Stimulated activated naive B cell treated with anti-CD40 and anti-IgM and Interleukin-4, amounts not matched to agents 10 μg/mL and 1 μg/mL and 100 μg/mL, for 72 hours (primary cell): ENCODE results near the gene TFAP2A.
A peak's percentile ranks its signal among the peaks of the same experiment; 100 is the strongest.

Source experiments
- ATAC-seq, 2 donors: fragments of 150-1000 bp; cut with Tn5 transposase; replicated peaks; 2 replicates each; pipeline ENCODE4 v1.10.0; 2021; ENCODE audit warnings: moderate library complexity in 1 of 2
- DNase-seq: peaks from one replicate; pipeline ENCODE4 v3.0.0; 2021
- H3K27ac Mint-ChIP-seq: one replicate; pipeline ENCODE4 v1.8.0; 2022; ENCODE audit warnings: mild to moderate bottlenecking, mixed read lengths
- H3K27me3 Mint-ChIP-seq, 2 donors: one replicate each; pipeline ENCODE4 v1.8.0; 2022; ENCODE audit warnings: mixed read lengths in 2 of 2
- H3K36me3 Mint-ChIP-seq, 2 donors: one replicate each; pipeline ENCODE4 v1.8.0; 2022; ENCODE audit warnings: mixed read lengths in 2 of 2, mild to moderate bottlenecking in 1 of 2
- H3K4me1 Mint-ChIP-seq, 2 donors: one replicate each; pipeline ENCODE4 v1.8.0; 2022; ENCODE audit warnings: mixed read lengths in 2 of 2, mild to moderate bottlenecking in 1 of 2
- H3K4me3 Mint-ChIP-seq, 2 donors: one replicate each; pipeline ENCODE4 v1.8.0; 2022; ENCODE audit warnings: mild to moderate bottlenecking in 2 of 2, mixed read lengths in 2 of 2, moderate library complexity in 1 of 2
- H3K9me3 Mint-ChIP-seq, 2 donors: one replicate each; pipeline ENCODE4 v1.8.0; 2022; ENCODE audit warnings: mixed read lengths in 2 of 2, mild to moderate bottlenecking in 1 of 2

Gene TFAP2A

DNA sequence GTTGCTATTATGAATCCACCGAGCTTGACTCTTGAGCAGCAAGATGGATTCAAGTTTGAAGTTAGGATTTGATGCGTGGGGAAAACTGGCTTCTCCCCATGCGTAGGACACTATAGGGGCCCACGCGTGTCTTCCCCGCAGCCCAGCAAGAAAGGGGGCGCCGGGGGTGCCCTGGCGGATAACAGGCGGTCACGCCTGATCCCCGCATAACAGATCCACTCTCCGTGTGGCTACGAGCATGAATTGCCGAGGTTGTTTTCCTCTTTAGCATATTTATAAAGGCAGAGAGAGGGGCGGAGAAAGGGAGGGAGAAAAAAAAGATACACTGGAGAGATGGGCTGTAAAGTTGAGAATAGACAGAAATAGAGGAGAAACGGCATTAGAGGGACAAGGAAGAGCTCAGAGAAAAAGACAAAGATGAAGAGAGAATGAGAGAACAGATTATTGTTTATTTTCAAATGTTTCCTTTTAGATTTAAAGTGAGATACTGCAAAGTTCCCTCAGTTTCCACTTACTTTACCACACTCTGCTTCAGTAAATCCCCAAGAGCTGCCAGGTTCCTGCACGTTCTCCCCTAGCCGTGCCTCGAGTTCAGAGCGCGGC is 32.0 kb downstream of the TFAP2A start:
- no peak overlapping the region for H3K4me3 Mint-ChIP-seq
- peak overlapping the region; percentile 33 for H3K27ac Mint-ChIP-seq
- H3K9me3 Mint-ChIP-seq: peaks cover 0 to 4% of the 10 kb centered on the region in 2 donors
- peaks cover 7 to 18% of the 10 kb centered on the region in 2 donors for H3K4me1 Mint-ChIP-seq
- ATAC-seq (no peak), DNase-seq (no peak)
- peaks cover 60 to 84% of the 10 kb centered on the region in 2 donors for H3K27me3 Mint-ChIP-seq
- peaks cover 3 to 5% of the 10 kb centered on the region in 2 donors for H3K36me3 Mint-ChIP-seq

DNA sequence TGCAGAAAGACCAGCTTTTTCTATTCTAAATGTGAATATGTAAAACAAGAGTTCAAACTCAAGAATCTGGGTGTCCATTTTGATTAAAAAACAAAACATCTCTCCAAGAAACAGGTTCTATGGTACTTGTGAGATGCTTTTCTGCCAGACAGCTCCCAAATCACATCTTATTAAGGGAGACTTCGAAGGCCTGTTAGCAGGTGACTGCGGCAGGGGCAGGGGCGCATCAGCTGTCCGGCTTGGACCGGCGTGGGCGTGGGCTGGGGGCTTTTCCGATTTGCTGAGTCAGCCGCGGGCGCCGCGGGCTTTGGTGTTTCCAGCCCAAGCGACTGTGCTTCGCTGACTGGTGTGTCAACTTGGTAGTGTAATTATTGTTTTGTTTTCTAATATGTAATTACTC is 32.6 kb downstream of the TFAP2A start:
- DNase-seq: no peak
- Mint-ChIP-seq H3K4me1 (peaks cover 7 to 18% of the 10 kb centered on the region in 2 donors), H3K4me3 (no peak overlapping the region), H3K27ac (peak overlapping the region; percentile 70), H3K36me3 (peaks cover 3 to 5% of the 10 kb centered on the region in 2 donors), H3K9me3 (peaks cover 0 to 4% of the 10 kb centered on the region in 2 donors), H3K27me3 (peaks cover 63 to 84% of the 10 kb centered on the region in 2 donors)
- no peak for ATAC-seq

DNA sequence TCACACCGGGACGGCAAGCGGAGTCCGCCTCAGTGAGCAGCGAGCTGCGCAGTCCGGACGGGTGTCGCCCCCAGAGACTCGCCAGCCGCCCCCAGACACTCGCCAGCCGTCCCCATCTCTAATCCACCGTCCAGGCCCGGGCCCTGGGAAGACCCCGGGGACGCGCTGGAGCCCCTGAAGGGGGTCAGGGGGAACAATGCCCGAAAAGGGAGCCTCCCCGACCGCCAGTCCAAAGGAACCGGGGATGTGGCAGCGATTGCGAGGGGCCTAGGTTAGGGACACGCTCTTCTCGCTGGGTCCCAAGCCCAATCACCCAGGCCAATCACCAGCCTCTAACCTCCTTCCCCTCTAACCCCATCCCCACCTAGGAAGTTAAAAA is 33.1 kb downstream of the TFAP2A start:
- DNase-seq (no peak), ATAC-seq (no peak)
- H3K4me1 Mint-ChIP-seq: peaks cover 7 to 18% of the 10 kb centered on the region in 2 donors
- peaks cover 0 to 5% of the 10 kb centered on the region in 2 donors for H3K9me3 Mint-ChIP-seq
- H3K4me3 Mint-ChIP-seq: peak overlapping the region in 1 of 2 donors; percentile 6
- peak overlapping the region; percentile 70 for H3K27ac Mint-ChIP-seq
- peaks cover 3 to 5% of the 10 kb centered on the region in 2 donors for H3K36me3 Mint-ChIP-seq
- H3K27me3 Mint-ChIP-seq: peaks cover 64 to 84% of the 10 kb centered on the region in 2 donors

GRCh38 chr6:10381133-10381829 is 33.6 kb downstream of the TFAP2A start:
- peaks cover 3 to 5% of the 10 kb centered on the region in 2 donors for H3K36me3 Mint-ChIP-seq
- no peak for ATAC-seq
- no peak for DNase-seq
- H3K4me3 Mint-ChIP-seq: peak overlapping the region in 1 of 2 donors; percentile 6
- H3K27me3 Mint-ChIP-seq: peaks cover 59 to 78% of the 10 kb centered on the region in 2 donors
- peak overlapping the region; percentile 25 for H3K27ac Mint-ChIP-seq
- H3K4me1 Mint-ChIP-seq: peaks cover 7 to 18% of the 10 kb centered on the region in 2 donors
- peaks cover 0 to 5% of the 10 kb centered on the region in 2 donors for H3K9me3 Mint-ChIP-seq

GRCh38 chr6:10375391-10375969 is 39.4 kb downstream of the TFAP2A start:
- H3K27me3 Mint-ChIP-seq: peaks cover 17 to 29% of the 10 kb centered on the region in 2 donors
- DNase-seq (no peak), ATAC-seq (no peak)
- peaks cover 0 to 2% of the 10 kb centered on the region in 2 donors for H3K9me3 Mint-ChIP-seq
- no peaks in the 10 kb centered on the region for H3K36me3 Mint-ChIP-seq
- H3K4me3 Mint-ChIP-seq: no peak overlapping the region
- no peaks in the 10 kb centered on the region for H3K4me1 Mint-ChIP-seq
- H3K27ac Mint-ChIP-seq: no peak overlapping the region

DNA sequence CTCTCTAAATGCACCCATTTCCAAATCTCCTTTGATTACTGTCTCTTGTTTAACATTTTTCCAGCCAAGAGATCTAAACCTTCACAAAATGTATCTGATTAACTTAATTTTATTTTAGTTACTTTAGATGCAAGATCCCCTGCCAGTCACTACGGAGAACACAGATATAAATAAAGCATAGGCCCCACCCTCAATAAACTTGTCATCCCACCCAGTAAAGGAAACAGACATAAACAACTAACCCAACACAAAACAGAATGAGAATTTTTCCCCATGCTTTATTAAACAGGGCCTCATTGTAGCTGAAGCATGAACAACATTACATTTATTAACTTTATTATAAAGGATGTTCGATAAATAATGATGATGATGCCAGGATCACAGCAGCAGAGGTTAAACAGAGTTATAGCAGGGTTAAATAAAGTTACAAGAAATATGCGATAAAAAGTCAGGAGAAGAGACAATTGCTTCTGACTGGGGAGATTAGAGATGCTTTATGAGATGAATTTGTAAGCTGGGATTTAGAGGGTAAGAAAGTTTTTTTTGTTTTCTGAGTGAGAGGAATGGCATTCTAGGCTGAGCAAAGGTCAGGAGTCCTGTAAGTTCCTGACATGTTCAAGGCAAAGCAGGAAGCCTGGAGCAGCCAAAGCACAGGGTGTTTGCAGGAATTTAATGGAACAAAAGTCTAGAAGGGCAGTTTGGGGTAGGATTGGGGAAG is 41.1 kb downstream of the TFAP2A start:
- peaks cover 24 to 25% of the 10 kb centered on the region in 2 donors for H3K27me3 Mint-ChIP-seq
- H3K4me1 Mint-ChIP-seq: no peaks in the 10 kb centered on the region
- H3K36me3 Mint-ChIP-seq: no peaks in the 10 kb centered on the region
- DNase-seq: no peak
- ATAC-seq: no peak
- H3K27ac Mint-ChIP-seq: no peak overlapping the region
- peaks cover 0 to 3% of the 10 kb centered on the region in 2 donors for H3K9me3 Mint-ChIP-seq
- H3K4me3 Mint-ChIP-seq: no peak overlapping the region

GRCh38 chr6:10369896-10370295 is 45.0 kb downstream of the TFAP2A start:
- ATAC-seq (peak in 1 of 2 donors; percentile 34), DNase-seq (no peak)
- Mint-ChIP-seq H3K9me3 (peaks cover 0 to 4% of the 10 kb centered on the region in 2 donors), H3K27me3 (peaks cover 0 to 16% of the 10 kb centered on the region in 2 donors), H3K36me3 (no peaks in the 10 kb centered on the region), H3K4me1 (no peaks in the 10 kb centered on the region), H3K27ac (no peak overlapping the region), H3K4me3 (no peak overlapping the region)

GRCh38 chr6:10368861-10369260 is 46.0 kb downstream of the TFAP2A start:
- DNase-seq (no peak), ATAC-seq (no peak)
- Mint-ChIP-seq H3K27ac (no peak overlapping the region), H3K4me3 (no peak overlapping the region), H3K9me3 (peaks cover 4 to 6% of the 10 kb centered on the region in 2 donors), H3K4me1 (no peaks in the 10 kb centered on the region), H3K36me3 (no peaks in the 10 kb centered on the region), H3K27me3 (peaks cover 4 to 17% of the 10 kb centered on the region in 2 donors)

DNA sequence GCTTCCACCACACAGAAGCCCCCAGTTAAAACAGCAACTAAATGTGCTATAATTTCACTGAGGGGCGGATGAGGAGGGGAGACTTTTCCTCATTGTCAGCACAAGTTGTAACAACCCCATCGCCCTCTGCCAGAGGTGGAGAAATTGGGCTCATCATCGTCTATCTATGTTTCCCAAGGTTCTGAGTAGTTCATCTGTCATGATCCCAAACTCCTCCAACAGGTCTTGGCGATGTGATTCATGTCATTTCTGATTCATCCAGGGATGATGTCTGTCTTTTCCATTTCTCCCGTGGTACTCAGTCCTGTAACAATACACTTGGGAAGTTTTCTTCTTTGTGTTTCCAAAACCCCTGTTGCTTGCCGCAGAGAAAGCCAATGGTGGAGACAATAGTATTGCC is 51.0 kb downstream of the TFAP2A start:
- H3K27me3 Mint-ChIP-seq: peaks cover 4 to 19% of the 10 kb centered on the region in 2 donors
- DNase-seq (no peak), ATAC-seq (no peak)
- peaks cover 4 to 5% of the 10 kb centered on the region in 2 donors for H3K9me3 Mint-ChIP-seq
- H3K4me1 Mint-ChIP-seq: no peaks in the 10 kb centered on the region
- H3K4me3 Mint-ChIP-seq: no peak overlapping the region
- no peaks in the 10 kb centered on the region for H3K36me3 Mint-ChIP-seq
- no peak overlapping the region for H3K27ac Mint-ChIP-seq

DNA sequence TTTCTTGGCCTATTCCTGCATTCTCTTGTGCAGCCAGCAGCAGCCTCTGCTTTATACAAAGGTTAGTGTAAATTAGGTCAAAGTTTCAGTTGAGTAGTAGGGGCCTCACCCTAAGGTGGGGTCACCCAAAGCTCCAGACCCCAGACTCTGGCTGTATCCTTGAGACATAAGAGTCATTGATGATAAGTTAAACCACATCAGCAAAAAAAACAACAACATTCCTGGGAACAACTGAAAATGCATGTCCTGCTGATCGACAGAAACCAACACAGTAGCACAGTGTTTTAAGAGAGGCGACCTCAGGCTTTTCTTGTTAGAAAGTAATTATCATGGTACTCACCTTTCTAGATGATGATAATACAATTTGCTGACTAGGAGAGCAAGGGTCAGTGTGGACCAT is 52.6 kb downstream of the TFAP2A start:
- Mint-ChIP-seq H3K4me1 (no peaks in the 10 kb centered on the region), H3K27ac (no peak overlapping the region), H3K4me3 (no peak overlapping the region), H3K9me3 (peaks cover 4 to 5% of the 10 kb centered on the region in 2 donors), H3K27me3 (peaks cover 10 to 14% of the 10 kb centered on the region in 2 donors), H3K36me3 (no peaks in the 10 kb centered on the region)
- ATAC-seq (no peak), DNase-seq (no peak)

GRCh38 chr6:10361428-10361827 is 53.4 kb downstream of the TFAP2A start:
- Mint-ChIP-seq H3K4me3 (no peak overlapping the region), H3K36me3 (no peaks in the 10 kb centered on the region), H3K9me3 (peaks cover 4 to 5% of the 10 kb centered on the region in 2 donors), H3K27ac (no peak overlapping the region), H3K27me3 (peaks cover 10 to 14% of the 10 kb centered on the region in 2 donors), H3K4me1 (no peaks in the 10 kb centered on the region)
- no peak for ATAC-seq
- no peak for DNase-seq

- H3K9me3 Mint-ChIP-seq: peaks cover 4 to 5% of the 10 kb centered on the region in 2 donors
- H3K4me1 Mint-ChIP-seq: peaks cover 5 to 6% of the 10 kb centered on the region in 2 donors
- peaks cover 17 to 20% of the 10 kb centered on the region in 2 donors for H3K27me3 Mint-ChIP-seq
- no peak overlapping the region for H3K27ac Mint-ChIP-seq
- H3K4me3 Mint-ChIP-seq: no peak overlapping the region
- no peak for DNase-seq
- H3K36me3 Mint-ChIP-seq: no peaks in the 10 kb centered on the region
- ATAC-seq: no peak
Observed at GRCh38 chr6:10359581-10359980, 55.3 kb downstream of the TFAP2A start.

- ATAC-seq (peak; percentile 70 to 91), DNase-seq (peak; percentile 5)
- Mint-ChIP-seq H3K27ac (peak overlapping the region; percentile 33), H3K27me3 (peaks cover 6 to 18% of the 10 kb centered on the region in 2 donors), H3K4me1 (peaks cover 5 to 6% of the 10 kb centered on the region in 2 donors), H3K36me3 (no peaks in the 10 kb centered on the region), H3K4me3 (no peak overlapping the region), H3K9me3 (peaks cover 0 to 4% of the 10 kb centered on the region in 2 donors)
Observed at GRCh38 chr6:10355115-10355702, 59.7 kb downstream of the TFAP2A start.

DNA sequence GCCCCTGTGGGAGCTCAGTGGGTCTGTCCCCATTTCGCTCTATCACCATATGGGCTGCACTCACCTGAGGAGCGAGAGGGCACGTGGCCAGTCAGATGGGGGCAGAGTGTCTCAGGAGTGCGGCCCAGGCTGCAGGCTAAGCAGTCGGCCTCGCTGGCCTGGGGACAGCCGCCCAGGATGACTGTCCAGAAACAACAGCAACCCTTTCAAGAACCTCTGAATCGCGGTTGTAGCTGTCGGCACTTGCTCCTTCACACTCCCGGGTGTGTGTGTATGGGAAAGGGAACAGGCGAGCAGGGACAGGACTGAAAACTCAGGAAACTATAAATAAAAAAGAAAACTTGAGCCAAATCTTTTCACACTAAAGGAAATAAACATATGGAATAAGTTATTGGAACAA is 63.1 kb downstream of the TFAP2A start:
- H3K36me3 Mint-ChIP-seq: no peaks in the 10 kb centered on the region

More for the DNA sequence above, 63.1 kb downstream of the TFAP2A start:
- Mint-ChIP-seq H3K4me1 (peaks cover 5 to 6% of the 10 kb centered on the region in 2 donors), H3K27ac (no peak overlapping the region), H3K4me3 (no peak overlapping the region), H3K27me3 (peaks cover 6 to 12% of the 10 kb centered on the region in 2 donors), H3K9me3 (peaks cover 0 to 6% of the 10 kb centered on the region in 2 donors)
- DNase-seq: no peak
- no peak for ATAC-seq
